HG03354 (cell line): Measurements from ENCODE around the gene TICRR.
"Not testable (repeated sequence)": the region's sequence is repeated elsewhere in the genome, so short reads cannot be mapped to it uniquely, and the experiment has no call there.

Source experiments
- ATAC-seq: cut with Tn5 transposase; IDR thresholded peaks from one replicate; pipeline ENCODE4 v1.9.1; 2021; ENCODE audit warnings: mild to moderate bottlenecking; ENCODE audit not compliant: unreplicated experiment, poor library complexity, severe bottlenecking

TICRR gene

DNA sequence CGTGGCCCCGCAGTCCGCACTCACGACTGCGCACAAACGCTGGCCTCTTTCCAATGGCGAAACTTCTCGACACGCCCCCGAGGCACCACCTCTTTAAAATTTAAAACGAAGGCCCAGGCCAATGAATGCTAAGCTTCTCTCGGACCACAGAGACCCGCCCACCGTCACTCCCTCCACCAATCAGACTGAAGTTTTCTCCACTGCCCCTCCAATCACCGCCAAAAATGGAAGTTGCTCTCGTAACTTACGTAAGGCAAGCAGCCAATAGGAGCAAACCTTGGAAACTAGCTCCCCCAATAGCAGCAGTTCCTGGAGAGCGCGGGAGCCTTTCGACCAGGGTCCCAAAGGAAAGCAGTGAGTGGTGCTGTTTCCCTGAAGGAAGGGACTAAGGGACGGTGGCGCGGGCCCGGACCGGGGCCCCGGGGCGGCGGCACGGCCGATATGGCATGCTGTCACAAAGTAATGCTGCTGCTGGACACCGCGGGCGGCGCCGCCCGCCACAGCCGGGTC lies at the start of gene TICRR:
Gene TICRR (plus strand): TSS at position 324 of the 510 bp plus-strand sequence. CDS start 118 bp downstream, at position 442.
- peak; percentile 96 for ATAC-seq

GRCh38 chr15:89526181-89526580 lies 49.1 kb upstream of the TICRR start:
- ATAC-seq: no peak

DNA sequence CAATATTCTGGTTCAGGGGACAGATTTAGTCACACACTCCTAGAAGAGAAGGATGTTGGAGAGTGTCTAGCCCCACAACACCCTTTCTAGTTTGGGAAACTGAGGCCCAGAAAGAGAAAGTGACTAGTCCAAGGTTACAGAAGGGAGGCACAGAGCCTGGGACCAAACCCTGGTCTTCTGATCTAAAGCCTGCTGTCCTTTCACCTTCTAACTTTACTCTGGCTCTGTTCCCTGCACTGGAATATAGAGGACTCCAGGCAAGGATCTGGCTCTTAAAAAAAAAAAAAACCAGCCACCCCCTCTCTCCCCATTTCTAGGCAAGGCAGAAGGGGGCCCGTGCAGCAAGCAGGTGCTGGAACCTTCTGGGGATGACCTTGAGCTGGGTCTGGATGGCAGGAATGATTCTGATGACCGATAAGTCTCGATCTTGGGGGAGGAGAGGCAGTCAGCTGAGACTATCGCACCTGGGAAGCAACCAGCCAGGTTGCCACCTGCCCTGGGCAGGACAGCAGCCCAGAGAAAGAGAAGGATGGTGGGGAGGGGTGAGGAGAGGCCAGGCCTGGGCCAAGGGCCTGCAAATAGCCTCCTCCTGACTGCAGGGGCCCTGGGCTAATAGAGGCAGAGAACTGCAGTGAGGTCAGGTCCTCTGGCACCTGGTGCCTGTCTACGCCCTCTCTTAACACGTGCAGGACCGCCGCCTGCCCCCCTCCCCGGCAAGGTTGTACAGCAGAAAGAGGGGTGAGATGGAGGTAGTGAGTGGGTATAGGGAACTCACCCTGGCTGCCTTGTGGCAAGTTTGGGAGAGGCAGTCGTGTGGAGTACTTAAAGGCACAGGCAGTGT lies 48.4 kb upstream of the TICRR start:
- ATAC-seq: no peak

DNA sequence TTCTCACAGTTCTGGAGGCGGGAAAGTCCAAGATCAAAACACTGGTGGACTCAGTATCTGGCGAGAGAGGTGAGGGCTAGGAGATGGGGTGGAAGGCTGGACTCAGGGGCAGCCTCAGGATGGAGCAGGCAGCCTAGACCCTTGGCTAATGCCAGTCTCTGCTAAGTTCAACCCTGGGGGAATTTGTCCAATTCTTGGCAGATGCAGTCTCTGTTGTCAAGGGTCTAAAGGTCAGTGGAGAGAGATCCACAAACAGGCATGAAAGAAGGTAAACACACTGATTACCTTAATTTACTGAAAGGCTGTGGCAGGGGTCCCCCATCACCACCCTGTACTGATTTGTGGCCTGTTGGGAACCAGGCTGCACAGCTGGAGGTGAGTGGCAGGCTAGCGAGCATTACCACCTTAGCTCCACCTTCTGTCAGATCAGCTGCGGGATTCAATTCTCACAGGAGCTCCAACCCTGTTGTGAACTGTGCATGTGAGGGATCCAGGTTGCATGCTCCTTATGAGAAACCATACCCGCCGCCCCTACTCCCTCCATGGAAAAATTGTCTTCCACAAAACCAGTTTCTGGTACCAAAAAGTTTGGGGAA lies 46.4 kb upstream of the TICRR start:
- ATAC-seq: no peak

DNA sequence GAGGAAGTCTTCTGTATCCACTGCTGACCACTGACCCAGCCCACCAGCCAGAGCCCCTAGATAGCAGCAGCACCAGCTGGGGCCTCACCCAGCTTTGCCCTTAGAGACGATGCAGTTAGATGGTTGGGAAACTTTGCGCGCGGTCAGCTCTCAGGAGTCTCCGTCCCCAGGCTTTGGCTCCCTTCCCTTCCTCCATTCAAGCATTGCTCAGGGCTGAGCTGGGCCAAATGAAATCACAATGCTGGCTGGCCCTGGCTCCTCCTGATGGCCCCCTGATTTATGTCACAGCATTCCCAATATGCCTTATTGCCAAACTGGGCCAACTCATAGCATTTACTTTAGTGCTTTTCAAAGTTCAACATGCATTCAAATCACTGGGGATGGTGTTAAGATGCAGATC lies 44.3 kb upstream of the TICRR start:
- no peak for ATAC-seq

GRCh38 chr15:89531796-89532537 lies 43.3 kb upstream of the TICRR start:
- no peak for ATAC-seq

DNA sequence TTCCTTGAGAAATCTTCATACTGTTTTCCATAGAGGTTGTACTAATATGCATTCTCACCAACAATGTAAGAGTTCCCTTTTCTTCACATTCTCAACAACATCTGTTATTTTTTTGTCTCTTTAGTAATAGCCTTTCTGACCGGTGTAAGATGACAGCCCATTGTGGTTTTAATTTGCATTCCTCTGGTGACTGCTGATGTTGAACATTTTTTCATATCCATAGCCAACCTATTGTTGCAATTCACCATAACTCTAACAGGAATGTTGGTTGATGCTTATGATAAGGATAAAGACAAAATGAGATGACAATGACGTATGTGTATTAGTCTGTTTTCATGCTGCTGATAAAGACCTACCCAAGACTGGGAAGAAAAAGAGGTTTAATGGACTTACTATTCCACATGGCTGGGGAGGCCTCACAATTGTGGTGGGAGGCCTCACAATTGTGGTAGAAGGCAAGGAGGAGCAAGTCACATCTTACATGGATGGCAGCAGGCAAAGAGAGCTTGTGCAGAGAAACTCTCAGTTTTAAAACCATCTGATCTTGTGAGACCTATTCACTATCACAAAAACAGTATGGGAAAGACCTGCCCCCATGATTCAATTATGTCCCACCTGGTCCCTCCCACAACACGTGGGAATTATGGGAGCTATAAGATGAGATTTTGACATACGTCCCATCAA lies 41.3 kb upstream of the TICRR start:
- ATAC-seq: no peak

DNA sequence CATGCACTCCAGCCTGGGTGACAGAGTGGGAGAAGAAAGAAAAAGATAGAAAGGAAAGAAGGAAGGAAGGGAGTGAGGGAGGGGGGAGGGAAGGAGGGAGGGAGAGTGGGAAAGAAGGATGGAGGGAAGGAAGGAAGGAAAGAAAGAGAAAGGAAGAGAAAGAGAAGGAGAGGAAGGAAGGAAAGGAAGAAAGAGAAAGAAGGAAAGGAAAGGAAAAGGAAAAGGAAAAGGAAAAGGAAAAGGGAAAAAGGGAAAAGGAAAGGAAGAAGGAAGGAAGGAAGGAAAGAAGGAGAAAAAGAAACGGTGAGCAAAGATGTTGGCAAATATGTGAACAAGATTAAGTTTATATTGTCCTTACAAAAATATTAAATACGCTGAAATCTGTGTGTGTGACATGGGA lies 36.2 kb upstream of the TICRR start:
- ATAC-seq: no peak

DNA sequence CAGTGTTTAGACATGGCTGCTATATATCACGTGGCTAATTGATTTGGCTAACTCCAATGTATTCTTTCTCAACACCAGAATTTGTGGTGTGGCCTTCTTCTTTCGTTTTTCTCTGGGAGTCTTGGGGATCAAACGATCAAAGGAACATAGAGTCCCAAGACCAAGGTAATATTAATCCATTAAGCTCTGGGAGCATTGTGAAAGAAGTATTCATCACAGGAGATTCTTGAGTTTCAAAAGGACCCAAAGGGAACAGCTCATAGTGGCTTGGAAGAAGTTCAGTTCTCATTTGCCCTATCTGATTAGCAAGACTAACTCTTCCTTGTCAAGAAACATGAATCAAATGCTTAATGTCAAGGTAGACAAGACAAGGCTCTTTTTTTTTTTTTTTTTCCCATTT lies 32.9 kb upstream of the TICRR start:
- ATAC-seq: no peak

DNA sequence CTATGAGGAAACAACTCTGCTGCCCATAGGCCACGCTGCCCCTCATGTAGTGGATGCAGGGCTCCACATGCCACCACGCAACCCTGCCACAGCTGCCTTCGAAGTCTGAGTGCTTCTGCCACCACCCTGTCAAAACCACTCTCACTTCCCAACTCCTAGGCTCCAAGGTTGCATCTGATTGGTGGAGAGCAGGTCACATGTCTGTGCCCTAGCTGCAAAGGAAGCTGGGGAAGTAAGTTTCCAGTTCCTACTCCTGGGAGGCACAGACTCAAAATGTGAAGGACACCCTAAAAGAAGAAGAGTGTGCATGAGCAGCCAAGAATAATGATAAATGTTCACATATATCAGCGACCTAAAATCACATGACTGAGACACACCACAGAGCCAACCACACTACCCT lies 31.9 kb upstream of the TICRR start:
- no peak for ATAC-seq

DNA sequence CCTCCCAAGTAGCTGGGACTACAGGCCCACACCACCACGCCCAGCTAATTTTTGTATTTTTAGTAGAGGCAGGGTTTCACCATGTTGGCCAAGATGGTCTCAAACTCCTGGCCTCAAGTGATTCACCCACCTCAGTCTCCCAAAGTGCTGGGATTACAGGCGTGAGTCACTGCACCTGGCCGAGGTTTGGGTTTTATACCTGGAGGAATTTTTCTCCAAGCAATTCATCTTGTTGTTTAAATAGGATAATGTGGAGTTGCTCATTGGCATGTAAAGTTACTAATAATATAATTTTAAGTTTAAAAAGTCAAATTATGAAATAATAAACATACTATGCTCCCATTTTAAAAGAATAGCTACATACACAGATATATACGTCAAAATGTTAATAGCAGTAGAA lies 26.1 kb upstream of the TICRR start:
- ATAC-seq: not testable (repeated sequence)

DNA sequence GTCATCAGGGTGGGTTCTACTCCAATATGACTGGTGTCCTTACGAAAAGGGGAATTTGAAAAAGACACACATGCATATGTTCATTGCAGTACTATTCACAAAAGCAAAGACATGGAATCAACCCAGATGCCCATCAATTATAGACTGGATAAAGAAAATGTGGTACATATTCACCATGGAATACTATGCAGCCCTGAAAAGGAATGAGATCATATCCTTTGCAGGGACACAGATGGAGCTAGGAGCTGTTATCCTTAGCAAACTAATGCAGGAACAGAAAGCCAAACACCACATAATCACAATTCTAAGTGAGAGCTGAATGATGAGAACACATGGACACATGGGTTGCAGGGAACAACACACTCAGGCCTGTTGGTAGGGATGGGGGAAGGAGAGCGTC lies 24.8 kb upstream of the TICRR start:
- ATAC-seq: no peak

- peak; percentile 67 for ATAC-seq
Measured at GRCh38 chr15:89551550-89551949, 23.7 kb upstream of the TICRR start.

DNA sequence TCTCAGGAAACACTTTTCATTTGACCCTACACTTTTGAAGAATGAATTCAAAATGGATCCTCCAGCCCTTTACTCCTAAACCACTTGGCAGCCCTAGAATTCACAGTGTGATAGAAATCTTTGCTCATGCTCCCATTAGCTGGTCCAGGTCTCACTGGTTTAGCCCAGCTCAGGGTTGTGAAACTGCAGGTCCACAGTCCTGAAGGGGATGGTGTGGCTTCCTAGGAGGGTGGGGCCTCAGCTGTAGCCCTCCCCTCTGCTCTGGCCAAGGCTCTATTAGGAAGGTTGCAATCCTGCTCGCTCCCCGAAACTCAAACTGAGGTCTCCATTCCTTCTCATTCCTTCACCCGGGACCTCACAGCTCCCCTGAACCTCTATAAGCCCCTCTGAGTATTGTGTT lies 21.6 kb upstream of the TICRR start:
- no peak for ATAC-seq

- no peak for ATAC-seq
Measured at GRCh38 chr15:89554247-89554646, 21.0 kb upstream of the TICRR start.

GRCh38 chr15:89555768-89556167 lies 19.5 kb upstream of the TICRR start:
- no peak for ATAC-seq

GRCh38 chr15:89556413-89557262 lies 18.6 kb upstream of the TICRR start:
- ATAC-seq: no peak

GRCh38 chr15:89559769-89560264 lies 15.5 kb upstream of the TICRR start:
- no peak for ATAC-seq

GRCh38 chr15:89566181-89566580 lies 9.1 kb upstream of the TICRR start:
- ATAC-seq: no peak
